SU-DHL-6 (cell line): ENCODE data around the gene ZSWIM5.

ENCODE experiments used
- EZH2phosphoT487 ChIP-seq: fragments of 200-600 bp; sonication (generic), shearing (Covaris generic); conservative IDR thresholded peaks from 2 replicates; pipeline ENCODE4 v1.6.1; 2018; ENCODE audit warnings: mild to moderate bottlenecking, antibody characterized with exemption, low read length, moderate library complexity, mixed read lengths
- TF ChIP-seq, protein P1 (sequence below): fragments of 200-600 bp; sonication (generic); IDR thresholded peaks from one replicate; pipeline ENCODE4 v1.5.1; 2017; ENCODE audit warnings: antibody characterized with exemption, mild to moderate bottlenecking, low read length, moderate library complexity; ENCODE audit not compliant: insufficient read depth, poor library complexity, severe bottlenecking

DNA sequence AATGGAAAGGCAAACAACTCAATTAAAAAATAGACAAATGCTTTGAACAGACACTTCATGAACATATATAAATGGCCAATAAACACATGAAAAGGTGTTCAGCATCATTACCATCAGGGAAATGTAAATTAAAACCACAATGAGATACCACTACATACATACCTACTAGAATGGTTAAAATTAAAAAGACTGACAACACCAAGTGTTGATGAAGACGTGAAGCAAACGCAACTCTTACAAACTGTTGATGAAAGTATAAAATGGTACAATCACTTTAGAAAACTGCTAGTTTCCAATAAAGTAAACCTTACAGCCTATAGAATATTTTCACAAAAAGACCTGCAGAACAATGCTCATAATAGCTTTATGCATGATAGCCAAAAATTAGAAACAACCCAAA, 230.2 kb downstream of the ZSWIM5 start:
- TF ChIP-seq, protein P1, sequence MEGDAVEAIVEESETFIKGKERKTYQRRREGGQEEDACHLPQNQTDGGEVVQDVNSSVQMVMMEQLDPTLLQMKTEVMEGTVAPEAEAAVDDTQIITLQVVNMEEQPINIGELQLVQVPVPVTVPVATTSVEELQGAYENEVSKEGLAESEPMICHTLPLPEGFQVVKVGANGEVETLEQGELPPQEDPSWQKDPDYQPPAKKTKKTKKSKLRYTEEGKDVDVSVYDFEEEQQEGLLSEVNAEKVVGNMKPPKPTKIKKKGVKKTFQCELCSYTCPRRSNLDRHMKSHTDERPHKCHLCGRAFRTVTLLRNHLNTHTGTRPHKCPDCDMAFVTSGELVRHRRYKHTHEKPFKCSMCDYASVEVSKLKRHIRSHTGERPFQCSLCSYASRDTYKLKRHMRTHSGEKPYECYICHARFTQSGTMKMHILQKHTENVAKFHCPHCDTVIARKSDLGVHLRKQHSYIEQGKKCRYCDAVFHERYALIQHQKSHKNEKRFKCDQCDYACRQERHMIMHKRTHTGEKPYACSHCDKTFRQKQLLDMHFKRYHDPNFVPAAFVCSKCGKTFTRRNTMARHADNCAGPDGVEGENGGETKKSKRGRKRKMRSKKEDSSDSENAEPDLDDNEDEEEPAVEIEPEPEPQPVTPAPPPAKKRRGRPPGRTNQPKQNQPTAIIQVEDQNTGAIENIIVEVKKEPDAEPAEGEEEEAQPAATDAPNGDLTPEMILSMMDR = no peak
- no peak for TF ChIP-seq EZH2phosphoT487
